H9 (cell line): ENCODE data around the gene SLC51A. TPM values are rescaled to one million over a fixed set of nuclear protein-coding genes. Genes with fewer than 3 reads are reported as not detected.

Experiments
- DNase-seq: peaks from one replicate; pipeline ENCODE4 v3.0.0-alpha.2; 2017
- H2AFZ ChIP-seq: one replicate; pipeline ENCODE4 v1.6.1; 2013; ENCODE audit warnings: mild to moderate bottlenecking, low read length, control low read depth, moderate library complexity
- H2AK5ac ChIP-seq: 2 replicates; pipeline ENCODE4 v1.6.1; 2013; ENCODE audit warnings: low read length, control low read depth, mixed read lengths; ENCODE audit not compliant: insufficient read length
- H2BK120ac ChIP-seq: one replicate; pipeline ENCODE4 v1.6.1; 2013; ENCODE audit warnings: low read depth, mild to moderate bottlenecking, low read length, control low read depth, inconsistent platforms; ENCODE audit not compliant: poor library complexity, severe bottlenecking
- H2BK12ac ChIP-seq: 2 replicates; pipeline ENCODE4 v1.6.1; 2013; ENCODE audit warnings: low read length, control low read depth, mixed read lengths, low read depth; ENCODE audit not compliant: insufficient read length
- H2BK15ac ChIP-seq: 2 replicates; pipeline ENCODE4 v1.6.1; 2013; ENCODE audit warnings: low read depth, low read length, control low read depth
- H2BK20ac ChIP-seq: one replicate; pipeline ENCODE4 v1.6.1; 2013; ENCODE audit warnings: low read depth, mild to moderate bottlenecking, low read length, control low read depth, inconsistent platforms; ENCODE audit not compliant: poor library complexity, severe bottlenecking
- H2BK5ac ChIP-seq: 2 replicates; pipeline ENCODE4 v1.6.1; 2013; ENCODE audit warnings: low read length, control low read depth, mixed read lengths; ENCODE audit not compliant: insufficient read length
- H3K14ac ChIP-seq: 2 replicates; pipeline ENCODE4 v1.6.1; 2013; ENCODE audit warnings: low read length, control low read depth; ENCODE audit not compliant: insufficient read depth
- H3K18ac ChIP-seq: 2 replicates; pipeline ENCODE4 v1.6.1; 2013; ENCODE audit warnings: low read depth, mild to moderate bottlenecking, mixed read lengths, low read length, control low read depth; ENCODE audit not compliant: insufficient read length
- H3K23ac ChIP-seq: 2 replicates; pipeline ENCODE4 v1.6.1; 2013; ENCODE audit warnings: low read length, control low read depth, mixed read lengths, low read depth; ENCODE audit not compliant: insufficient read length
- H3K23me2 ChIP-seq: 2 replicates; pipeline ENCODE4 v1.6.1; 2013; ENCODE audit warnings: low read depth, mild to moderate bottlenecking, mixed read lengths, low read length, control low read depth; ENCODE audit not compliant: insufficient read length, poor library complexity, severe bottlenecking
- H3K27ac ChIP-seq: 2 replicates; pipeline ENCODE4 v1.5.1; 2013; ENCODE audit warnings: low read length, control low read depth, mixed read lengths, low read depth; ENCODE audit not compliant: insufficient read length
- H3K27me3 ChIP-seq: 2 replicates; pipeline ENCODE4 v1.6.1; 2013; ENCODE audit warnings: low read length, control low read depth, inconsistent platforms; ENCODE audit not compliant: insufficient read depth
- H3K4ac ChIP-seq: 2 replicates; pipeline ENCODE4 v1.6.1; 2013; ENCODE audit warnings: low read depth, mild to moderate bottlenecking, control low read depth, inconsistent platforms, low read length, moderate library complexity
- H3K4me1 ChIP-seq: 2 replicates; pipeline ENCODE4 v1.6.1; 2013; ENCODE audit warnings: low read length, control low read depth, inconsistent platforms; ENCODE audit not compliant: insufficient read depth
- H3K4me2 ChIP-seq: 2 replicates; pipeline ENCODE4 v1.6.1; 2013; ENCODE audit warnings: low read length, control low read depth, mixed read lengths; ENCODE audit not compliant: insufficient read length, insufficient read depth
- H3K56ac ChIP-seq: 2 replicates; pipeline ENCODE4 v1.6.1; 2013; ENCODE audit warnings: low read depth, mild to moderate bottlenecking, mixed read lengths, low read length, control low read depth; ENCODE audit not compliant: insufficient read length
- H3K79me1 ChIP-seq: 2 replicates; pipeline ENCODE4 v1.6.1; 2013; ENCODE audit warnings: low read depth, mild to moderate bottlenecking, moderate library complexity, low read length, control low read depth, inconsistent platforms; ENCODE audit not compliant: insufficient read depth, poor library complexity, severe bottlenecking
- H3K79me2 ChIP-seq: 2 replicates; pipeline ENCODE4 v1.6.1; 2013; ENCODE audit warnings: low read length, control low read depth, inconsistent platforms; ENCODE audit not compliant: insufficient read depth
- H3K9ac ChIP-seq: 2 replicates; pipeline ENCODE4 v1.6.1; 2013; ENCODE audit warnings: low read length, control low read depth, mixed read lengths; ENCODE audit not compliant: insufficient read length; ENCODE audit errors: extremely low read depth
- H3K9me3 ChIP-seq: one replicate; pipeline ENCODE4 v1.6.1; 2013; ENCODE audit warnings: low read depth, low read length, inconsistent platforms; ENCODE audit not compliant: control insufficient read depth
- H3T11ph ChIP-seq: one replicate; pipeline ENCODE4 v1.6.1; 2013; ENCODE audit warnings: mild to moderate bottlenecking, low read length, control low read depth, inconsistent platforms
- H4K20me1 ChIP-seq: one replicate; pipeline ENCODE4 v1.6.1; 2013; ENCODE audit not compliant: control insufficient read depth, insufficient read length, insufficient read depth
- H4K5ac ChIP-seq: 2 replicates; pipeline ENCODE4 v1.6.1; 2013; ENCODE audit warnings: low read depth, mild to moderate bottlenecking, mixed read lengths, low read length, control low read depth; ENCODE audit not compliant: insufficient read length
- H4K8ac ChIP-seq: replicated peaks from 2 replicates; pipeline ENCODE4 v1.6.1; 2013; ENCODE audit warnings: low read length, control low read depth, mixed read lengths, low read depth; ENCODE audit not compliant: insufficient read length
- H4K91ac ChIP-seq: 2 replicates; pipeline ENCODE4 v1.6.1; 2013; ENCODE audit warnings: low read depth, mild to moderate bottlenecking, moderate library complexity, mixed read lengths, low read length, control low read depth; ENCODE audit not compliant: insufficient read length
- H3K27ac Mint-ChIP-seq, 3 experiments: 2 replicates in 2 of 3; 3 replicates in 1 of 3; pipeline ENCODE4 v1.8.0; 2020 to 2021; ENCODE audit warnings: mixed read lengths in 3 of 3, mild to moderate bottlenecking in 1 of 3, moderate library complexity in 1 of 3
- H3K27me3 Mint-ChIP-seq: 2 replicates; pipeline ENCODE4 v1.8.0; 2021; ENCODE audit warnings: low read depth, mild to moderate bottlenecking, moderate library complexity, mixed read lengths
- H3K36me3 Mint-ChIP-seq, 3 experiments: 2 replicates in 2 of 3; 3 replicates in 1 of 3; pipeline ENCODE4 v1.8.0; 2020 to 2021; ENCODE audit warnings: low read depth in 3 of 3, mixed read lengths in 3 of 3; ENCODE audit not compliant: insufficient read depth in 1 of 3
- H3K4me1 Mint-ChIP-seq, 2 experiments: 2 replicates each; pipeline ENCODE4 v1.8.0; 2020; ENCODE audit warnings: mixed read lengths in 2 of 2
- H3K4me3 Mint-ChIP-seq, 2 experiments: 2 replicates in 1 of 2; 3 replicates in 1 of 2; pipeline ENCODE4 v1.8.0; 2020 to 2021; ENCODE audit warnings: mild to moderate bottlenecking in 2 of 2, mixed read lengths in 2 of 2, moderate library complexity in 1 of 2
- H3K9me3 Mint-ChIP-seq, 2 experiments: 2 replicates in 1 of 2; 3 replicates in 1 of 2; pipeline ENCODE4 v1.8.0; 2020; ENCODE audit warnings: mild to moderate bottlenecking in 2 of 2, mixed read lengths in 2 of 2, moderate library complexity in 1 of 2
- WGBS: extraction: QIAGEN DNeasy Blood & Tissue Kit; methylation state at CpG from one replicate; pipeline ENCODE4 v1.1.7; 2013; ENCODE audit warnings: missing lambda C conversion rate, low lambda C conversion rate, mixed read lengths; ENCODE audit not compliant: insufficient read length; ENCODE audit errors: extremely low coverage; 5-methylcytosine and 5-hydroxymethylcytosine counted together
- total RNA-seq: library from RNA; stranded (reverse); gene quantifications from 2 replicates; pipeline ENCODE4 v1.2.1, GENCODE V29; 2021
- TF ChIP-seq, protein P1 (sequence below): fragments of 200-600 bp; sonication (generic); conservative IDR thresholded peaks from 3 replicates; pipeline ENCODE4 v1.8.0; 2021; ENCODE audit warnings: antibody characterized with exemption, mild to moderate bottlenecking

Gene SLC51A
- total RNA-seq, 1 experiment from 2014 or later: 5.6 TPM

DNA sequence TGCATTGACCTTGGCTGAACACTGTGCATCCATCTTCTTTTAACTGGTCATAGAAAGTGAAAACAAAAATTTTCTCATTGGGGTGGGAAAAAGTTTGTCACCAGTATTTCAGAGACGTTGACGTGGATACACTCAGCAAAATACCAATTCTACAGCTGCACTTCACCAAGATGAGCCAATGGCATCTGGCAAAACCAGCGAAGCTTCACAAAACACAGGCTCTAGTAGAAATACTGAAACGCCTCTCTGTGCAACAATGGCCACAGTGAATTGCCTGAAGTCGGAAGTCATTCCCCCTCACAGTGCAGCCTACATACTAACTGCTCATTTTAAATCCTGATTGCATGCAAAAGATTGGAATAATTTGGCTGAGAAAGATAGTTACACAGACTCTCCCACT lies 54.2 kb downstream of the SLC51A start:
- H3K18ac ChIP-seq: no peak overlapping the region
- no peaks in the 10 kb centered on the region; the same call in 1 of the 2 replicates for H3K79me2 ChIP-seq
- peaks cover 3% of the 10 kb centered on the region for H3K79me1 ChIP-seq
- DNase-seq: no peak
- H3K4me1 ChIP-seq: no peaks in the 10 kb centered on the region
- Mint-ChIP-seq H3K4me1 (peaks cover 6 to 13% of the 10 kb centered on the region in 2 experiments; a peak in 3 of 4 replicates), H3K27ac (peak overlapping the region in 2 of 3 experiments; percentile 10 to 42; a peak in 2 of 7 replicates), H3K9me3 (peaks cover 8 to 9% of the 10 kb centered on the region in 2 experiments; a peak in 4 of 5 replicates), H3K36me3 (peaks cover 23 to 59% (median 36%) of the 10 kb centered on the region in 3 experiments; a peak in 6 of 7 replicates), H3K4me3 (no peak overlapping the region), H3K27me3 (no peaks in the 10 kb centered on the region)
- no peak overlapping the region for H4K5ac ChIP-seq
- H4K20me1 ChIP-seq: no peaks in the 10 kb centered on the region
- H3T11ph ChIP-seq: no peak overlapping the region
- H3K23me2 ChIP-seq: no peaks in the 10 kb centered on the region
- H3K14ac ChIP-seq: no peak overlapping the region
- TF ChIP-seq, protein P1, sequence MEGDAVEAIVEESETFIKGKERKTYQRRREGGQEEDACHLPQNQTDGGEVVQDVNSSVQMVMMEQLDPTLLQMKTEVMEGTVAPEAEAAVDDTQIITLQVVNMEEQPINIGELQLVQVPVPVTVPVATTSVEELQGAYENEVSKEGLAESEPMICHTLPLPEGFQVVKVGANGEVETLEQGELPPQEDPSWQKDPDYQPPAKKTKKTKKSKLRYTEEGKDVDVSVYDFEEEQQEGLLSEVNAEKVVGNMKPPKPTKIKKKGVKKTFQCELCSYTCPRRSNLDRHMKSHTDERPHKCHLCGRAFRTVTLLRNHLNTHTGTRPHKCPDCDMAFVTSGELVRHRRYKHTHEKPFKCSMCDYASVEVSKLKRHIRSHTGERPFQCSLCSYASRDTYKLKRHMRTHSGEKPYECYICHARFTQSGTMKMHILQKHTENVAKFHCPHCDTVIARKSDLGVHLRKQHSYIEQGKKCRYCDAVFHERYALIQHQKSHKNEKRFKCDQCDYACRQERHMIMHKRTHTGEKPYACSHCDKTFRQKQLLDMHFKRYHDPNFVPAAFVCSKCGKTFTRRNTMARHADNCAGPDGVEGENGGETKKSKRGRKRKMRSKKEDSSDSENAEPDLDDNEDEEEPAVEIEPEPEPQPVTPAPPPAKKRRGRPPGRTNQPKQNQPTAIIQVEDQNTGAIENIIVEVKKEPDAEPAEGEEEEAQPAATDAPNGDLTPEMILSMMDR: no peak
- H3K27ac ChIP-seq: no peak overlapping the region
- H3K4me2 ChIP-seq: no peak overlapping the region
- no peak overlapping the region for H2BK15ac ChIP-seq
- H3K56ac ChIP-seq: no peak overlapping the region
- no peak overlapping the region for H2BK20ac ChIP-seq
- no peak overlapping the region for H4K91ac ChIP-seq
- H3K27me3 ChIP-seq: no peaks in the 10 kb centered on the region
- no CpG with 5 or more reads among the region's 5 CpGs for WGBS
- no peak overlapping the region for H4K8ac ChIP-seq
- no peak overlapping the region for H2BK5ac ChIP-seq
- no peak overlapping the region for H2AFZ ChIP-seq
- H2BK12ac ChIP-seq: no peak overlapping the region
- no peak overlapping the region for H2AK5ac ChIP-seq
- no peak overlapping the region for H3K9ac ChIP-seq
- no peak overlapping the region for H2BK120ac ChIP-seq
- no peak overlapping the region for H3K4ac ChIP-seq
- H3K9me3 ChIP-seq: peaks cover 6% of the 10 kb centered on the region
- no peak overlapping the region for H3K23ac ChIP-seq
